HG03060 (cell line): Measurements from ENCODE around the gene OR2A25.

Source experiments
- ATAC-seq: cut with Tn5 transposase; IDR thresholded peaks from one replicate; pipeline ENCODE4 v1.9.1; 2021; ENCODE audit warnings: low read depth, moderate number of reproducible peaks; ENCODE audit not compliant: unreplicated experiment

OR2A25 gene

GRCh38 chr7:144069953-144070352, 342 bp downstream of the OR2A25 start:
- ATAC-seq: no peak

GRCh38 chr7:144074374-144074773, 4.8 kb downstream of the OR2A25 start:
- ATAC-seq: no peak

GRCh38 chr7:144085978-144086377, 16.4 kb downstream of the OR2A25 start, which contains the start of gene OR2A12:
TSS of gene OR2A12 (plus strand) at chr7:144086278. CDS start at chr7:144095108, 8,830 bp downstream.
- no peak for ATAC-seq

- no peak for ATAC-seq
Observed at GRCh38 chr7:144086730-144087129, 17.1 kb downstream of the OR2A25 start.

- ATAC-seq: no peak
Observed at GRCh38 chr7:144087230-144087629, 17.6 kb downstream of the OR2A25 start.

GRCh38 chr7:144090667-144091066, 21.1 kb downstream of the OR2A25 start:
- ATAC-seq: no peak

- no peak for ATAC-seq
Observed at GRCh38 chr7:144098776-144099175, 29.2 kb downstream of the OR2A25 start.

GRCh38 chr7:144100607-144101006, 31.0 kb downstream of the OR2A25 start:
- ATAC-seq: no peak

- ATAC-seq: no peak
Observed at GRCh38 chr7:144102041-144102440, 32.4 kb downstream of the OR2A25 start.

- ATAC-seq: no peak
Observed at GRCh38 chr7:144105211-144105610, 35.6 kb downstream of the OR2A25 start.

GRCh38 chr7:144109283-144109682, 39.7 kb downstream of the OR2A25 start, which contains the start of gene OR2A2:
TSS of gene OR2A2 (plus strand) at chr7:144109583. CDS start at chr7:144109583, 0 bp downstream.
- no peak for ATAC-seq

- ATAC-seq: no peak
Observed at GRCh38 chr7:144110272-144110671, 40.7 kb downstream of the OR2A25 start.

GRCh38 chr7:144113651-144114050, 44.0 kb downstream of the OR2A25 start:
- no peak for ATAC-seq

- no peak for ATAC-seq
Observed at GRCh38 chr7:144118341-144118740, 48.7 kb downstream of the OR2A25 start.

- ATAC-seq: no peak
Observed at GRCh38 chr7:144122876-144123275, 53.3 kb downstream of the OR2A25 start, which contains the start of gene OR2A14. TSS of gene OR2A14 (plus strand) at chr7:144123176. CDS start at chr7:144129113, 5,937 bp downstream.
